Tibial nerve (tissue), 4 donors: Measurements from ENCODE around the gene CREB1.

Source experiments
- CTCF ChIP-seq, 5 experiments: fragments of 200-600 bp in 3 of 5; fragments of 450-650 bp in 2 of 5; sonication (generic) in 3 of 5; IDR thresholded peaks; one replicate each; pipeline ENCODE4 v1.5.1; 2016 to 2019; ENCODE audit warnings: antibody characterized with exemption in 5 of 5, mild to moderate bottlenecking in 3 of 5, moderate library complexity in 2 of 5
- EP300 ChIP-seq, 2 donors: sonication (generic); formaldehyde crosslinking; IDR thresholded peaks; one replicate each; pipeline ENCODE4 v1.6.1; 2017; ENCODE audit warnings: antibody characterized with exemption in 2 of 2, mild to moderate bottlenecking in 1 of 2
- POLR2A ChIP-seq, 2 donors: fragments of 450-650 bp; IDR thresholded peaks; one replicate each; pipeline ENCODE4 v1.6.1; 2017; ENCODE audit warnings: antibody characterized with exemption in 2 of 2, mild to moderate bottlenecking in 2 of 2, moderate library complexity in 2 of 2

GRCh38 chr2:207506426-207506825 lies 23.3 kb upstream of the CREB1 start:
- TF ChIP-seq CTCF (IDR thresholded peaks at IDR 0.05) (no peak), POLR2A (IDR thresholded peaks at IDR 0.05) (no peak), EP300 (IDR thresholded peaks at IDR 0.05) (no peak)
